HG03045 (cell line): ENCODE measurements around the gene DDN.

Experiments used
- ATAC-seq: cut with Tn5 transposase; IDR thresholded peaks from one replicate; pipeline ENCODE4 v1.9.1; 2021; ENCODE audit warnings: mild to moderate bottlenecking, moderate library complexity; ENCODE audit not compliant: unreplicated experiment

The DDN gene

DNA sequence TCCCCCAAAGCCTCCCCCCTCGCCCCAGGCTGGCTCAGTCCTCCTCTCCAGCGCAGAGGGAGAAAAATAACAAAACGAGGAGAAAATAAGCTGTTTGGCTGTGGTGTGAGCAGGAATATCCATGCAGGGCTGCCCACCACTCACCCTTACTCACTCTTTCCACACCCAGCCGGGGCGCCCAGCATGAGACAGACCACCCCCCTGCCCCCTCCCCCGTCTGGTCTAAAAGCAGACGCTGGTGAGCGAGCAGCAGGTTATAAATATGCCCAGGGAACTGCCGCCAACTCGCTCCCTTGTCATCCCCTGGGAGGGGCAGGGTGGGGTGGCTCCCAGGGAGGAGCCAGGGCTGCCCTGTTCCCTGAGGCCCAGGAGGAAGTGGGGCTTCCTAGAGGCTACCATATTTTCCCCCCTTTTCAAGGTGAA, 13.7 kb downstream of the DDN start:
- no peak for ATAC-seq

DNA sequence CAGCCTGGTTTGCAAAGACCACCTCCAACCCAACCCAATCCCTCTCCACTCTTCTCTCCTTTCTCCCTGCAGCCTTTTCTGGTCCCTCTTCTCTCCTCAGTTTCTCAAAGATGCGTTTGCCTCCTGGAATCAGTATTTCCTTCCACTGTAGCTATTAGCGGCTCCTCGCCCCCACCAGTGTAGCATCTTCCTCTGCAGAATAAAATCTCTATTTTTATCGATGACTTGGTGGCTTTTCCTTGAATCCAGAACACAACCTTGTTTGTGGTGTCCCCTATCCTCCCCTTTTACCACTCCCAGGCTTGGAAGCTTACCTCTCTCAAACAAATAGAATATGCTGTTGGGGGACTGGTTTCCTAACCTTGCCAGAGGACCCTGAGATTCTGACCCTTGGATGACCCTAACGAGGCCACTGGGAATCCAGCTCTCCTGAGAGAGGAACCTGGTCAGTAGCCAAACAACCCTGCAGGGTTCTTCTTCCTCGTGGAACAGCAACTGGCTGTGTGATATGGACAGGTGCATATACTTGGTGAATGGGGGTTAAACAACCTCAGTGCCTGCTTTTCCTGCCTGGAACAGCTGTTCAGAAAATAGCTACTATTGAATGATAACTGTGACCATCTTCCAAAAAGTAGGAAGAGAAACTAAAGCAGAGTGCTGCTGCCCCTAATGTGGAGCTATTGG, 16.6 kb downstream of the DDN start:
- no peak for ATAC-seq

DNA sequence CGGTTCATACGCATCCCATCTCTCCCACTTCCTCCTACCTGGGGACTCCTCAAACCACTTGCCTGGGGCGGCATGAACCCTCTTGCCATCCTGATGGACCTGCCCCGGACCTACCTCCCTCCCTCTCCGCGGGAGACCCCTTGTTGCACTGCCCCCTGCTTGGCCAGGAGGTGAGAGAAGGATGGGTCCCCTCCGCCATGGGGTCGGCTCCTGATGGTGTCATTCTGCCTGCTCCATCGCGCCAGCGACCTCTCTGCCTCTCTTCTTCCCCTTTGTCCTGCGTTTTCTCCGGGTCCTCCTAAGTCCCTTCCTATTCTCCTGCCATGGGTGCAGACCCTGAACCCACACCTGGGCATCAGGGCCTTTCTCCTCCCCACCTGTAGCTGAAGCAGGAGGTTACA, 17.4 kb downstream of the DDN start:
- ATAC-seq = no peak

DNA sequence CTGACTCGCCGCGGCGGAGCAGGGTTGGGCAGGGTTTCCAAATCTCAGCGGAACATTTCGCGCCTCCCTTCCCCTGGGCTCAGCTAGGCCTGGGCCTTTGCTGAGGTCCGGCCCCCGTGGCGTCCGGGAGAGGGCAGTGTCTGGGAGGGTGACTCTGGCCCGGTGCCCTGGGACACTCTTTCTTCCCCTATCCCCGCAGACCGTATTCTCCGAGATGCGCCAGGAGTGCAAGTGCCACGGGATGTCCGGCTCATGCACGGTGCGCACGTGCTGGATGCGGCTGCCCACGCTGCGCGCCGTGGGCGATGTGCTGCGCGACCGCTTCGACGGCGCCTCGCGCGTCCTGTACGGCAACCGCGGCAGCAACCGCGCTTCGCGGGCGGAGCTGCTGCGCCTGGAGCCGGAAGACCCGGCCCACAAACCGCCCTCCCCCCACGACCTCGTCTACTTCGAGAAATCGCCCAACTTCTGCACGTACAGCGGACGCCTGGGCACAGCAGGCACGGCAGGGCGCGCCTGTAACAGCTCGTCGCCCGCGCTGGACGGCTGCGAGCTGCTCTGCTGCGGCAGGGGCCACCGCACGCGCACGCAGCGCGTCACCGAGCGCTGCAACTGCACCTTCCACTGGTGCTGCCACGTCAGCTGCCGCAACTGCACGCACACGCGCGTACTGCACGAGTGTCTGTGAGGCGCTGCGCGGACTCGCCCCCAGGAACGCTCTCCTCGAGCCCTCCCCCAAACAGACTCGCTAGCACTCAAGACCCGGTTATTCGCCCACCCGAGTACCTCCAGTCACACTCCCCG, 18.0 kb downstream of the DDN start:
- ATAC-seq = no peak

DNA sequence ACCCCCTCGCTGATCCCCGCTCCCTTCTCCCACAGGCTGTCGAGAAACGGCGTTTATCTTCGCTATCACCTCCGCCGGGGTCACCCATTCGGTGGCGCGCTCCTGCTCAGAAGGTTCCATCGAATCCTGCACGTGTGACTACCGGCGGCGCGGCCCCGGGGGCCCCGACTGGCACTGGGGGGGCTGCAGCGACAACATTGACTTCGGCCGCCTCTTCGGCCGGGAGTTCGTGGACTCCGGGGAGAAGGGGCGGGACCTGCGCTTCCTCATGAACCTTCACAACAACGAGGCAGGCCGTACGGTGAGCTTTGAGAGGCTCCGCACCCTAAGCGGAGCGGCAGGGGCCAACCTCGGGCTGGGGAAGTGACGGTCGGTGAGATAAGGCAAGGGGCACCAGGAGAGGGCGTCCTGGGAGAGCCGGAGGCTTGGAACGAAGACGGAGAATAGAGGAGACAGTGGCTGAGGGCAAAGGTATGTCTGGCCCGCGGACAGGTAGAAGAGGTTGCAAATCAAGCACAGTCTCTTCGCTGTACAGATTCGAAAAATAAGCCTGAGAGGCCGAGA, 18.7 kb downstream of the DDN start:
- no peak for ATAC-seq

GRCh38 chr12:48979602-48980388, 19.4 kb downstream of the DDN start:
- ATAC-seq = no peak

- no peak for ATAC-seq
Measured at GRCh38 chr12:48978741-48979601, 20.2 kb downstream of the DDN start.

GRCh38 chr12:48978291-48978740, 20.9 kb downstream of the DDN start, which contains the start of gene WNT1:
Gene WNT1 (plus strand): TSS chr12:48978322. CDS start chr12:48978651, 329 bp downstream.
- ATAC-seq = no peak

GRCh38 chr12:48977290-48978281, 21.6 kb downstream of the DDN start:
- peak; percentile 64 for ATAC-seq

DNA sequence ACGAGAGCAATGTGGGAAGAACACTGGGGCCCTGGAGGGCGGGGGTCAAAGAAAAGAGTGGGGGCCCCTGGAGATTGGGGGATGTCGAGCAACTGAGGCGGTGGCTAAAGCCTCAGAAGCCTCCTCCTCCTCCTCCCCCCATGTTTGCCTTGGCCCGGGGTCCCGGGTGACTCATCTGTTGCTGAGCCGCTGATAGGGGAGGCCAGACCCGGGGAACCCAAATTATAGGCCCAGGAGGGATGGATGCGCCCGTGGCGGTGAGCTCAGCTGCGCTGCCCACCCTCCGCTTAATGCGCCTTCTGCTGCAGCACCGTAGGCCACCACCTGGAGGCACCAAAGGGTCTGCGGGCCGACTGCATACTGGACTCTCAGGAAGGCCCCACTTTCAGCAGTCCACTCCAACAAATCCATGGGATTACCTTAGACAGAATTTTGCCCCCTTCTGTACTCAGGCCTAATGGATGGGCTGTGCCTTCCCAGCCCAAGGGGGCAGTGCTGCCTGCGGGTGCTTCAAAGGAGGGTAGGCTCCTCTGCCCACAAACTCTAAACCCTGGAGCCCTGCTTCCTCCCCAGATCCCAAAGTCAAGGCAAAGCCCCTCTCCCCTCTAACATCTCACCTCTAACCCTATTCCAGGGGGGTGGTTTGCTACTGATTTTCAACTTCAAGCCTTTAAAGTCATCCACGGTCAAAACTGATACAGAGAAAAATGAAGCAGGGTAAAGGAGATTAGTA, 25.1 kb downstream of the DDN start:
- ATAC-seq = no peak

DNA sequence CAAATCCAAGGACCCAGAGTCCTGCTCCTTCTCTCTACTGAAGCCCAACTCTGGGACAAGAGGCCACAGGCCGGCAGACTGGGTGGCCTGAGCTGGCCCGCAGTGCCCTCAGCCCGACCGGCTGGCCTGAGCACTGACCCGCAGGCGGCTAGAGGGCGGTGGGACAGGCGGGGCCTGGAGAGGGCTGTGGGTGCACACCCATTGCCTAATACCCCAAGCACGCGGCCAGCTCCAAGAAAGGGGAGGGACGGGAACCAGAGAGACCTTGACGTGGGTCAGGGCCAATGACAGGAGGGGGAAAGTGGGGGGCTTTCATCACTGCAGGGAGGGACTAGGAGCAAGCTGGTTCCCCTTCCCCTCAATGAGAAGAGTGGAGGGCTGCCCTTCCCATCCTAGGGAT, 25.6 kb downstream of the DDN start:
- no peak for ATAC-seq

DNA sequence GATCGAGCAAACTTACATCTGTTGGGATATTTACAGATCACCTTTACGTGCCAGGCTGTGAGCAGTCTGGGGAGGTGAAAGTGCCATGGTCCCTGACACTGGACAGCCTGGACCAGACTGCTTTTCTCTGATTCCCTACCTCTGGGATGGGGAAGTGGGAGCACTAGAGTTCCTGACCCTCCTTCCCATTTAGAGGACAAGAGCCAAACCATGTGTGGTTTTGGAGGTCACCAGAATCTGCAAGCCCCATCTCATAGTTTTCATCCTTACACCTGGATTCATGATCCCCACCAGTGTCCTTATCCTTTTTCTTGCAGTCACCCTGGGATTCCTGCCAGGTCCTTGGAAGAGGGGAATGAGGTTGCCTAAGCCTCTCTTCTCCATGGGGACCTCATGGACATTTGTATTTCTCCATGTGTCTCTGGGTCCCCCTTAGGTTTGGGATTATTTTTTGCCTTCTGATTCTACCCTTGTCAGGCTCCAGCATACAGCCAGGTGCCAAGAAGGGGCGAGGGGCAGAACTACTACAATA, 26.2 kb downstream of the DDN start:
- ATAC-seq = no peak

DNA sequence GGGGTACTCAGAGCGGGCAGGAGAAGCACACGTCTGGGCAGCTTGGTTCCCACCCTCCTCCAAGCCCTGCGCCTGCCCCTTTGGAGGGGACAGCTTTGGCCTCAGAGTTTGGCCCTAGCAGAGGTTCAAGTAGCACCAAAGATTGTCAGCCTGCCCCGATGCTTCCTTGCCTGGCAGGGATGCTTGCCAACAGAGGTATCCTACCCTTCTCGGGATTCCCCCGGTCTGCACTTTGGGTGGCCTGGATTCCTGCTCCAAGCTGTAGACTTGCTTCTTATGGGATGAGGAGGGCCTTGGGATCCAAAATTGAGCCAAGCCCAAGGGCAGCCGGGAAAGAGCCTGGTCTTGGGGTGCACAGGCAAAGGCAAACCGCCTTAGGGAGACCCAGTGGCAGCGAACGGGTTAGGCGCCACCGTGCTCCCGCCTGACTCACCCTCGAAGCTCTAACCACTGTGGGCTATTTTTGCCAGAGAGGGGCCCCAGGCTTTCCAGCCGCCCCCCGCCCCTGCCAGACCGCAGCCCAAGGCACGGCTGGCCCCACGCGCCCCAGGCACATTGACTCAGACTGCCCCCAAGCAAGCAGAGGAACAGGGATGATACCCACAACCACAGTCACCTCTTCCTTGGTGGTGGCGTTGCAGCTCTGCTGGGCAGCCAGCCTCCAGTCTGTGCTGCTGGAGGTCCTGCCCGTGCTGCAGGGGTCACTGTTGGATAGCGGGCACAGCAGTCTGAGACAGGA, 26.8 kb downstream of the DDN start:
- ATAC-seq = no peak

- ATAC-seq = no peak
Measured at GRCh38 chr12:48970702-48971334, 28.4 kb downstream of the DDN start.

DNA sequence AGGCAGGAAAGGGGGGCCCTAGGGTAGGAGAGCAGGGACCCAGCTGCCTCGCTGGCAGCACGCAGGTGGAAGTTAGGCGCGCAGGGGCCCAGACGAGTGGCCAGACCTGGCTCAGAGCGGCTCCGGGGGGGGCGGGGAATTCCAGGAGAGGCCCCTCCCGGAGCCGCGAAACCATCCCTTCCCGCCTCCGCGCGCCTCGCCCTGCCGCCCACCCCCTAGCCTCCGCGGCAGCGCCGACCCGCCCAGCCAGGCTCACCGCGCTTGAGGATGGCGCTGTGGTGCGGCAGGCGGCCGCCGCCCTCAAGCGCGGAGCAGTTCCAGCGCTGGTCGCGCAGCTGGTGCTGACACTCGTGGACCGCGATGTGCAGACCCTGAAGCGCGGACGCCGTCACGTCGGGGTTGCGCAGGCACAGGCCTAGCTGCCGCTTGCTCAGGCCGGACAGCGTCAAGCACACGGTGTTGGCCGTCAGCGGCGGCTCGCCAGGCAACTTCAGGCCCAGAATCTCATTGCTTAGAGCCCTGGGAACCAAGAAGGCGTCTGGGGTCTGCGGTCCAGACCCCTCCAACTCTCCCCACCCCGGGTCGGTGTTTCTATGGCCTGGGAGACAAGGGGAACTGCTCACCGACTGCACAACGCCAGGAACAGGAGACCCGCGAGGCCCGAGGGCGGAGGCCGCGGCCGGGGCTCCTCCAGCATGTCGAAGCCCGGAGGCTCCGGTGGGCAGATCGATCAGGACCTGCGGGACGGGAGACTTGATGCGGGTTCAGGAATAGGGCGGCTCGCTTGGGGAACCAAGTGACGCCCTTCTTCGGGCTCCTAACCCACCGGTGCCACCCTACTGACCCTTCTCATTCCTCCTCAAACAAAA, 29.1 kb downstream of the DDN start:
- no peak for ATAC-seq
